K562 (cell line): Measurements from ENCODE around the gene FBXW8. TPM values are rescaled to one million over a fixed set of nuclear protein-coding genes. Genes with fewer than 3 reads are reported as not detected.

Experiments used
- ARID4B ChIP-seq: sonication (generic); formaldehyde crosslinking; IDR thresholded peaks from 2 replicates; pipeline ENCODE4 v1.8.0; 2022; ENCODE audit warnings: mild to moderate bottlenecking, missing genetic modification reagents
- ASH1L ChIP-seq: fragments of 450-650 bp; IDR thresholded peaks from 2 replicates; pipeline ENCODE4 v1.6.1; 2018; ENCODE audit warnings: borderline replicate concordance, mild to moderate bottlenecking, low read depth; ENCODE audit not compliant: partially characterized antibody
- ETS2 ChIP-seq: IDR thresholded peaks from 2 replicates; pipeline ENCODE4 v1.6.1; 2016; ENCODE audit warnings: borderline replicate concordance, missing genetic modification characterization, mild to moderate bottlenecking, moderate library complexity, missing compliant biosample characterization; ENCODE audit not compliant: poor library complexity, severe bottlenecking
- FIP1L1 ChIP-seq: fragments of 200-400 bp; formaldehyde crosslinking; IDR thresholded peaks from 2 replicates; pipeline ENCODE4 v1.6.1; 2018; ENCODE audit warnings: mild to moderate bottlenecking, low read depth, low read length; ENCODE audit not compliant: poor library complexity, severe bottlenecking
- GATAD2B ChIP-seq: fragments of 450-650 bp; IDR thresholded peaks from 2 replicates; pipeline ENCODE4 v1.6.1; 2017; ENCODE audit warnings: mild to moderate bottlenecking, borderline replicate concordance
- HLTF ChIP-seq: fragments of 450-650 bp; IDR thresholded peaks from 2 replicates; pipeline ENCODE4 v1.6.1; 2016
- LCOR ChIP-seq: sonication (generic); formaldehyde crosslinking; IDR thresholded peaks from 2 replicates; pipeline ENCODE4 v1.8.0; 2022; ENCODE audit warnings: mild to moderate bottlenecking, missing genetic modification reagents
- PHTF2 ChIP-seq: fragments of 250-450 bp; sonication (Bioruptor Pico); IDR thresholded peaks from 2 replicates; pipeline ENCODE4 v1.5.0; 2021; ENCODE audit warnings: mild to moderate bottlenecking
- PRPF4 ChIP-seq: fragments of 200-400 bp; formaldehyde crosslinking; IDR thresholded peaks from one replicate; pipeline ENCODE4 v1.6.1; 2017; ENCODE audit warnings: low read length, low read depth, mild to moderate bottlenecking; ENCODE audit not compliant: insufficient read depth, poor library complexity, severe bottlenecking
- SMARCE1 ChIP-seq: fragments of 450-650 bp; IDR thresholded peaks from 2 replicates; pipeline ENCODE4 v1.7.1; 2016; ENCODE audit warnings: mild to moderate bottlenecking
- SRSF7 ChIP-seq: fragments of 200-400 bp; formaldehyde crosslinking; optimal IDR thresholded peaks from 2 replicates; pipeline ENCODE3; 2017; ENCODE audit warnings: mild to moderate bottlenecking, low read depth, low read length
- TAL1 ChIP-seq: fragments of 450-650 bp; IDR thresholded peaks from 2 replicates; pipeline ENCODE4 v1.6.1; 2016; ENCODE audit warnings: mild to moderate bottlenecking
- ZFP30 ChIP-seq: fragments of 250-450 bp; sonication (Bioruptor Pico); IDR thresholded peaks from 2 replicates; pipeline ENCODE4 v1.8.0; 2022; ENCODE audit warnings: moderate library complexity, mild to moderate bottlenecking, inconsistent platforms, borderline replicate concordance
- ZFP36 ChIP-seq: fragments of 150-350 bp; IDR thresholded peaks from 2 replicates; pipeline ENCODE4 v1.6.1; 2018; ENCODE audit warnings: low read length, low read depth; ENCODE audit not compliant: partially characterized antibody
- ZNF282 ChIP-seq: sonication (generic); formaldehyde crosslinking; IDR thresholded peaks from 2 replicates; pipeline ENCODE4 v1.8.1; 2023; ENCODE audit warnings: missing genetic modification reagents
- ZNF518B ChIP-seq: fragments of 250-450 bp; sonication (Bioruptor Pico); IDR thresholded peaks from 2 replicates; pipeline ENCODE4 v1.5.0; 2021; ENCODE audit warnings: mild to moderate bottlenecking, moderate library complexity
- polyA plus RNA-seq, 8 experiments: library from polyadenylated mRNA; depleted of rRNA in 4 of 8; stranded (reverse) in 5 of 8; unstranded in 3 of 8; fragments of >200 nt; fragmentation: Nextera tagmentation in 2 of 8; fragmentation: Illumina TruSeq in 1 of 8; extraction: Ambion mirVana in 2 of 8; extraction: Trizol in 1 of 8; gene quantifications; 2 replicates each; pipeline versions ENCODE4 v1.2.1 to v1.2.3, GENCODE V29; 2011 to 2014; ENCODE audit warnings: inconsistent platforms in 1 of 8, missing spikeins in 1 of 8
- total RNA-seq, 7 experiments: library from RNA; depleted of rRNA in 6 of 7; stranded (reverse); fragments of >200 nt in 6 of 7; fragmentation: Illumina TruSeq in 2 of 7; extraction: Trizol in 2 of 7; gene quantifications; 2 replicates each; pipeline versions ENCODE4 v1.2.1 to v1.2.3, GENCODE V29; 2011 to 2021; ENCODE audit warnings: low replicate concordance in 1 of 7
- TF ChIP-seq, protein P1 (sequence below), 2 experiments: fragments of 450-650 bp in 1 of 2; sonication (generic) in 1 of 2; formaldehyde crosslinking; conservative IDR thresholded peaks; 2 replicates each; pipeline versions ENCODE4 v1.4.0 to v1.8.1; 2020 to 2022; ENCODE audit warnings: mild to moderate bottlenecking in 1 of 2, missing genetic modification reagents in 1 of 2
- TF ChIP-seq, protein P2 (sequence below): sonication (generic); formaldehyde crosslinking; IDR thresholded peaks from 2 replicates; pipeline ENCODE4 v1.9.0; 2022; ENCODE audit warnings: mild to moderate bottlenecking, missing genetic modification reagents

Gene FBXW8
- total and polyA plus RNA-seq, 9 of the 15 experiments (the other 6 are each of a cell fraction or from before 2014, with no cell fraction given): 0.58 to 8.3 (median 4.4) TPM

DNA sequence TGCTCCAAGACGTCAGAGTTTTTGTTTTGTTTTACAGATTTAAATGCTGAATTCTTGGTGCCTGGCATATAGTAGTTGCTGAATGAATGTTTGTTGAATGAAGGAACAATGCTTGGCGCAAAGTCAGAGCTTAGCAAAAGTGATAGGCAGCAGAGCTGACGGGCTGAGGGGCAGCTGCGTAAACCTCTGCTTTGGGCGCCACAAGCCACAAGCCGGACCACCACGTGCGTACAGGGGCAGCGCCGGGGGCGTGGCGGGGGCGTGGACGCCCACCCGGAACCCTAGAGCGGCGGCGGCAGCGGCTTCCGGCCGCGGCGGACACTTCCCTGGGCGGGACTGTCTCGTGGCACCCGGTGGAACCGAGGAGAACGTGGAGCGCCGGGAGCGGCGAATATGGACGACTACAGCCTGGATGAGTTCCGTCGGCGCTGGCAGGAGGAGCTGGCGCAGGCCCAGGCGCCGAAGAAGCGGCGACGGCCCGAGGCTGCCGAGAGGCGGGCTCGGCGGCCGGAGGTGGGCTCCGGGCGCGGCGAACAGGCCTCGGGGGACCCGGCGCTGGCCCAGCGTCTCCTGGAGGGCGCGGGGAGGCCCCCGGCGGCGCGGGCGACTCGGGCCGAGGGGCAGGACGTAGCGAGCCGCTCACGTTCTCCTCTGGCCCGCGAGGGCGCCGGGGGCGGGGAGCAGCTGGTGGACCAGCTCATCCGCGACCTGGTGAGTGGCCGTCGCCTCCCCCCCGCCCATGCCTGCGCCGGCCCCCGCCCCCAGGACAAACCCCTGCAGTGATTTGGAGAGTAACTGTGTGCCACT, at the start of gene FBXW8 (continued):
- TF ChIP-seq ARID4B (CRISPR knock-in tag) (peak; percentile 97), PRPF4 (no peak), SMARCE1 (no peak), PHTF2 (CRISPR knock-in tag) (no peak), ZNF282 (CRISPR knock-in tag) (no peak), ETS2 (tag) (no peak), ZNF518B (CRISPR knock-in tag) (no peak), SRSF7 (no peak), FIP1L1 (peak; percentile 72), ZFP30 (CRISPR knock-in tag) (no peak), HLTF (no peak), TAL1 (no peak), ZFP36 (no peak), GATAD2B (peak; percentile 73), LCOR (CRISPR knock-in tag) (peak; percentile 16; the same call in 1 of the 2 replicates), ASH1L (no peak)
- TF ChIP-seq, protein P1, sequence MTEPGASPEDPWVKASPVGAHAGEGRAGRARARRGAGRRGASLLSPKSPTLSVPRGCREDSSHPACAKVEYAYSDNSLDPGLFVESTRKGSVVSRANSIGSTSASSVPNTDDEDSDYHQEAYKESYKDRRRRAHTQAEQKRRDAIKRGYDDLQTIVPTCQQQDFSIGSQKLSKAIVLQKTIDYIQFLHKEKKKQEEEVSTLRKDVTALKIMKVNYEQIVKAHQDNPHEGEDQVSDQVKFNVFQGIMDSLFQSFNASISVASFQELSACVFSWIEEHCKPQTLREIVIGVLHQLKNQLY (CRISPR knock-in tag; conservative IDR thresholded peaks at IDR 0.05): no peak
- TF ChIP-seq, protein P2, sequence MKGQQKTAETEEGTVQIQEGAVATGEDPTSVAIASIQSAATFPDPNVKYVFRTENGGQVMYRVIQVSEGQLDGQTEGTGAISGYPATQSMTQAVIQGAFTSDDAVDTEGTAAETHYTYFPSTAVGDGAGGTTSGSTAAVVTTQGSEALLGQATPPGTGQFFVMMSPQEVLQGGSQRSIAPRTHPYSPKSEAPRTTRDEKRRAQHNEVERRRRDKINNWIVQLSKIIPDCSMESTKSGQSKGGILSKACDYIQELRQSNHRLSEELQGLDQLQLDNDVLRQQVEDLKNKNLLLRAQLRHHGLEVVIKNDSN (CRISPR knock-in tag): peak; percentile 61
